Retinal pigment epithelial cell (primary cell): ENCODE results near the gene CADPS.

Source experiments
- DNase-seq: peaks from one replicate; pipeline ENCODE4 v3.0.0-alpha.2; 2010; ENCODE audit warnings: low read depth
- H3K4me3 ChIP-seq: 2 replicates; pipeline ENCODE4 v1.5.1; 2011; ENCODE audit warnings: mild to moderate bottlenecking, low read length, control low read depth, moderate library complexity
- CTCF ChIP-seq: conservative IDR thresholded peaks from 2 replicates; pipeline ENCODE4 v1.5.1; 2011; ENCODE audit warnings: low read depth, low read length, control low read depth, inconsistent platforms

Gene CADPS

GRCh38 chr3:62758296-62759066 is 116.7 kb downstream of the CADPS start:
- H3K4me3 ChIP-seq = no peak overlapping the region
- no peak for TF ChIP-seq CTCF
- DNase-seq = no peak

- no peak for DNase-seq
- no peak overlapping the region for H3K4me3 ChIP-seq
- TF ChIP-seq CTCF = no peak
Measured at GRCh38 chr3:62757045-62757444, 118.2 kb downstream of the CADPS start.

- no peak for DNase-seq
- no peak for TF ChIP-seq CTCF
- no peak overlapping the region for H3K4me3 ChIP-seq
Measured at GRCh38 chr3:62755285-62755684, 119.9 kb downstream of the CADPS start.

- H3K4me3 ChIP-seq = no peak overlapping the region
- TF ChIP-seq CTCF = no peak
- DNase-seq = no peak
Measured at GRCh38 chr3:62749657-62750056, 125.6 kb downstream of the CADPS start.

GRCh38 chr3:62749130-62749529 is 126.1 kb downstream of the CADPS start:
- no peak for DNase-seq
- no peak for TF ChIP-seq CTCF
- H3K4me3 ChIP-seq = no peak overlapping the region

- no peak for TF ChIP-seq CTCF
- no peak overlapping the region for H3K4me3 ChIP-seq
- no peak for DNase-seq
Measured at GRCh38 chr3:62737449-62737848, 137.8 kb downstream of the CADPS start.

GRCh38 chr3:62735510-62735909 is 139.7 kb downstream of the CADPS start:
- no peak overlapping the region for H3K4me3 ChIP-seq
- no peak for TF ChIP-seq CTCF
- no peak for DNase-seq
